VCaP (cell line): ENCODE data around the gene ADCY10.

ENCODE experiments used
- H3K27ac ChIP-seq: fragments of 450-650 bp; 2 replicates; pipeline ENCODE4 v1.5.1; 2017
- TF ChIP-seq, protein P1 (sequence below): fragments of 450-650 bp; conservative IDR thresholded peaks from 2 replicates; pipeline ENCODE4 v1.5.1; 2017; ENCODE audit warnings: mild to moderate bottlenecking, moderate library complexity

ADCY10 gene

DNA sequence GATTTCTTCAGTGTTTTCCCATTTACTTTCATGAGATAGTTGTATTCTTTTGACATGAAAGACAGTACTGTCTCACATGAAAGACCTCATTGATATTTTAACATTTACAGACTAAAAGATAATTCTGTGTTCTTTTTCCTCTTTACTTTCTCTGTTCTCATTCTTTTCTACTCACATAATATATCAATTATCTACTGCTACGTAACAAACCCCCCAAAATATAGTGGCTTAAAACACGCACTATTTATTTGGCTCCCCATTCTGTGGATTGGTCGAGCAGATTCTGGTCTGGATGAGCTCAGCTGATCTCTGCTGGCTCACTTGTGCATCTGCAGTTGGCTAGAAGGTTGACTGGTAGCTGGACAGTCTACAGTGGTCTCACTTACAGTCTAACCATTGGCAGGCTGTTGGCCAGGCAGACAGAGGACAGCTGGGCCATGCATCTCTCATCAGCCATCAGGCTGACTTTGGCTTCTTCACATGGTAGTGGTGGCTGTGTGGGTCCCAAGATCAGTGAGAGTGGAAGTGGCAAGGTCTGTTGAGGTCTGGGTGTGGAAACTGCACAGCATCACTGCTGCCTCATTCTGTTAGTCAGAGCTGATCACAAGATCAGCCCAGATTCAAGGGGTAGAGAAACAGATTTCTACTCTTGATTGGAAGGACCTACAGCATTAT is 128.9 kb downstream of the ADCY10 start:
- TF ChIP-seq, protein P1, sequence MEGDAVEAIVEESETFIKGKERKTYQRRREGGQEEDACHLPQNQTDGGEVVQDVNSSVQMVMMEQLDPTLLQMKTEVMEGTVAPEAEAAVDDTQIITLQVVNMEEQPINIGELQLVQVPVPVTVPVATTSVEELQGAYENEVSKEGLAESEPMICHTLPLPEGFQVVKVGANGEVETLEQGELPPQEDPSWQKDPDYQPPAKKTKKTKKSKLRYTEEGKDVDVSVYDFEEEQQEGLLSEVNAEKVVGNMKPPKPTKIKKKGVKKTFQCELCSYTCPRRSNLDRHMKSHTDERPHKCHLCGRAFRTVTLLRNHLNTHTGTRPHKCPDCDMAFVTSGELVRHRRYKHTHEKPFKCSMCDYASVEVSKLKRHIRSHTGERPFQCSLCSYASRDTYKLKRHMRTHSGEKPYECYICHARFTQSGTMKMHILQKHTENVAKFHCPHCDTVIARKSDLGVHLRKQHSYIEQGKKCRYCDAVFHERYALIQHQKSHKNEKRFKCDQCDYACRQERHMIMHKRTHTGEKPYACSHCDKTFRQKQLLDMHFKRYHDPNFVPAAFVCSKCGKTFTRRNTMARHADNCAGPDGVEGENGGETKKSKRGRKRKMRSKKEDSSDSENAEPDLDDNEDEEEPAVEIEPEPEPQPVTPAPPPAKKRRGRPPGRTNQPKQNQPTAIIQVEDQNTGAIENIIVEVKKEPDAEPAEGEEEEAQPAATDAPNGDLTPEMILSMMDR = no peak
- no peak overlapping the region for H3K27ac ChIP-seq

DNA sequence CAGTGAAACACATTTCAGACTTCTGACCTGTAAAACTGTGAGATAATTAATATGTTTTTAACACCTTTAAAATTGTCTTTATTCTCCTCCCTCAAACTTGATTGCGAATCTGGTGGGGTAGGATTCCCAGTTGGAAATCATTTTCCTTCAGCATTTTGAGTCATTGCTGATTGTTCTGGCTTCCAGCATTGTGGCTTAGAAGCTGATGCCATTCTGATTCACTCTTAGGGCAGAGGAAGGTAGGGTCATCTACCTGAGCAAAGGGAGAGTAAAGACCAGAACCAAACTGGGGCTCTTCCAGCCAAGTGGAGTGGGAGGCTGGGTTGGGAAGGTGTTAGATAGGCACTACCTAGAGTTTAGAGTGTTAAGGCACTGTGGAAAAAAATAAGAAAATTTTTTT is 131.0 kb downstream of the ADCY10 start:
- TF ChIP-seq, protein P1 = no peak
- H3K27ac ChIP-seq = no peak overlapping the region

DNA sequence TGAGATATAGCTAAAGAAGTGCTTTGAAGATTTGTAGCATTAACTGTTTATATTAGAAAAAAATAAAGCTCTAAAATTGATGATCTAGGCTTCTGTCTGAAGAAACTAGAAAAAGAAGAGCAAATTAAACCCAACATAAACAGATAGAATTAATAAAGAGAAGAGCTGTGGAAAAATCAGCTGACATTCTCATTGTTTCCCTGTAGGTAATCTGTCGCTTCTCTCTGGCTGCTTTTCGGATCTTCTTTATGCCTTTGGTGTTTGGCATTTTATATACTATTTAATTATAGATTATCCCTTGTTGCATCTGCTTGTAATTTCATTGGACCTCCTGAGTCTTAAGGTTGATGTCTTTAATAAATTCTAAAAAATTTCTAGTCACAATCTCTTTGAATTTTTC is 132.4 kb downstream of the ADCY10 start:
- TF ChIP-seq, protein P1 = no peak
- no peak overlapping the region for H3K27ac ChIP-seq

DNA sequence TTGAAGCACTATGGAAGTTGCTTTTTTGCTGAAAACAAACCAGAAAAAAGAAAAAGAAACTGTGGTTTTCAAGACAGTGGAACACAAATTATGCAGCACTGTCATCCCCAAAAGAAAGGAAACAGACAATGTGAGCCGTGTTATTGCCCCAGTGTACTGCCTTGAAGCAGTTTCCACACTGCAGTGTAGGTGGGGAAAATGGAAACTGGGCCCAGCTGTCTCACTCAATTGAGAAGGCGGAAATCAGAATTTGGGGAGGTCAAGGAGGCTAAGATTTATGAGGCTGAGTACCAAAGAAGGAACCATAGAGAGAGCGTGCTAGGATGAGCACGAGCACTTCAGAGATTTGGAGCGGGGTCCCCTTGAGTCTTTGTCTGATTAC is 136.7 kb downstream of the ADCY10 start:
- TF ChIP-seq, protein P1 = no peak
- no peak overlapping the region for H3K27ac ChIP-seq

DNA sequence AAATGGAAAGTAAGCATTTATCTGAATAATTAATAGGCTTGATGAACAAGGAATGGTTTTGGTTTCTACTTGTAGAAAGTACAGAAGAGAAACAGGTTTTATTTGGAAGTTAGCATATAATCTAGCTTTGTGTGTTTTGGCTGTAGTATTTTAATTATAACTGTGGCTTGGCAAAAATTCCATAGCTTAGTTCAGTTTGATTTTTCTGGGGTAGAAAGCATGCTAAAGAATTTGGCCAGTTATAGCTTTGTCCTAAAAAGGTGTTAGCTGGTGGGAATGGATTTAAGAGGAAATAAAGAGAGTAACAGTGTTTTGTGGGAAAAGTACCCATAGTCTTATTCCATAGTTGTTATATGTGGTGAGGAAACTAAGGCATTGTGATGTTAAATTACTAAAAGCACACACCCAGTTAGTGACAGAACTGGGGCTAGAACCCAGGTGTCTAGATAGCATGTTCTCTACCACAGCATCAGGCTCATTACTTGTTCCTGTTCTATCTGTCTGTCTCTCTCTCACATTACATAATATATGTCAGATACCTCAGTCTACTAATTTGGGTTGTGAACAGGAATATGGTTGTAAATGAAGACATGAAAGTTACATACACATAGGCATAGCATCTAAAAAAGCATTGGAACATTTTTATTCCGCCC is 137.2 kb downstream of the ADCY10 start:
- TF ChIP-seq, protein P1 = no peak
- no peak overlapping the region for H3K27ac ChIP-seq

DNA sequence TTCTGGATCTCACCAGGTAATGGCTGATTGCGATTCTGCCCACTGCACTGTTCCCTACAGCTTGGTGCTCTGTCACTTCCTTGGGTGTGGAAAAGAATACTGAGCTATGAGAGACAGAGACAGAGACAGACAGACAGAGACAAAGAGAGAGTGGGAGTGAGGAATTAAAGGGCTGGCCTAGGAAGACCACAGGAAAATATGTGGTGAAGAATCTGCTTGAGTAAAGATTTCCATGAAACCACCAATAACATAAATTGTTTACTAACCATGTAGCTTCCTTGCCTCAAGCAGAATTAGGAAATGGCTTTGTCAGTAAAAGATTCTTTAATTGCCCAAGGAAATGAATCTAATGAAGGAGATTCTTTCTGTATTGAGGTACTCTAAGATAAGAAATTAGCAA is 137.8 kb downstream of the ADCY10 start:
- TF ChIP-seq, protein P1 = no peak
- no peak overlapping the region for H3K27ac ChIP-seq

DNA sequence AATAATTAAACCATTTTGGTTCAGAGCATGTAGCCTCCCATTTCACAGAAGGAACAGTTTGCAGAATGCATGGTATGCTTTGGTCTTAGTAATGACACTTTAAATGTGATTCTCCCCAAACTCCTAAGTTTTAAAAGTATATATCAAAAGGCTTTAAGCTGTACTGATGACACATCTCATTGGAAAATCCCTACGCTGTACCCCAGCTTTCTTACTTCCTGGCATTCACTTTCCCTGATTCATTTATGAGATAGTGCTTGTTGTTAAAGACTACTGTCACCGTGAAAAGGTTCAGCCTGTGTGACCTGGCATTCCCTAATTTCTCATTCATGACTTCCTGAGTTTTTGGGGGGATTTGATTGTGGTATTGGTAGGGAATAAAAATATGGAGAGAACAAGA is 138.8 kb downstream of the ADCY10 start:
- TF ChIP-seq, protein P1 = no peak
- no peak overlapping the region for H3K27ac ChIP-seq
